ENCODE results near the gene NR1D1. TPM values are rescaled to one million over a fixed set of nuclear protein-coding genes. Genes with fewer than 3 reads are reported as not detected.
A peak's percentile ranks its signal among the peaks of the same experiment; 100 is the strongest.

The NR1D1 gene
- polyA plus RNA-seq (2012; rRNA removed), result 2.1 and 6.5 TPM in 2 replicates
- polyA plus RNA-seq (2012; cell fraction: cytosol; rRNA removed), result 3.9 and 6.0 TPM in 2 replicates
- 16.9 and 17.9 TPM in 2 replicates for polyA plus RNA-seq (2012; cell fraction: nucleus; rRNA removed)

DNA sequence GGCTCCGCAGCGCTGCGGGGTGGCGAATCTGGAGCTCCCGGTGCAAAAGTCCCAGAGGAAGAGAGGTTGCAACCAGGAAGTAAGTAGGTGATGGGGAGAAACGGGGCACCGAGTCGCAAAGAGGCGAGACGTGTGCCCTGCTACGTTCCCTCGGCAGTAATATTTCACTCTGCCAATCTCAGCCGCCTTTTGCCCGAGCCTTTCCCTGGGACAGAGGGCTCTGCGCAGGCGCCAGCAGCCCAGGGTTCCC lies at the start of gene NR1D1:
Gene NR1D1, minus strand, starts transcription at position 171 of the 250 bp plus-strand sequence. CDS start 495 bp downstream, outside the sequence.
- peak within 1 kb of the TSS; percentile 99 for H3K9ac ChIP-seq
- H3K36me3 ChIP-seq (replicated peaks in 1 of 2; ENCODE audit: control insufficient read depth in 1 of 2, insufficient read depth in 2 of 2, low read length in 1 of 2), result peaks cover 15 to 17% of the 10 kb centered on the region in 2 experiments
- H3K4me1 ChIP-seq (ENCODE audit: control insufficient read depth in 1 of 2, insufficient read depth in 2 of 2, low read depth in 1 of 2, low read length in 1 of 2), result peaks cover 14 to 28% of the 10 kb centered on the region in 2 experiments; a peak in 1 of 4 replicates
- H3K27ac ChIP-seq (ENCODE audit: low read depth in 2 of 2, low read length in 1 of 2), result peak within 1 kb of the TSS; percentile 74 to 95
- H3K79me2 ChIP-seq (ENCODE audit: insufficient read depth), result peaks cover 31% of the 10 kb centered on the region
- H3K9me3 ChIP-seq, result no peaks in the 10 kb centered on the region
- CTCF ChIA-PET, result interaction anchor here (0.9 to 12.5 kb wide), 8 partner anchors 11 to 121 kb away, joined by 3 to 98 read pairs (median 9); partner anchors contain the start of gene THRA
- peak within 1 kb of the TSS; percentile 60; the same call in 1 of the 2 replicates for H2AFZ ChIP-seq (ENCODE audit: low read depth)
- H3K4me3 ChIP-seq (ENCODE audit: low read depth in 2 of 2, low read length in 1 of 2), result peak within 1 kb of the TSS; percentile 73 to 96
- WGBS (ENCODE audit: low lambda C conversion rate), result 0% methylated on average over 16 of the region's 16 CpGs
- no peak for DNase-seq
- H4K20me1 ChIP-seq (ENCODE audit: insufficient read depth), result 0 out of 2 replicates have a peak, but pooled peaks cover 5% of the 10 kb centered on the region
- no peaks in the 10 kb centered on the region for H3K9me2 ChIP-seq
- H3K4me2 ChIP-seq, result peak within 1 kb of the TSS; percentile 96
- TF ChIP-seq, protein P1, sequence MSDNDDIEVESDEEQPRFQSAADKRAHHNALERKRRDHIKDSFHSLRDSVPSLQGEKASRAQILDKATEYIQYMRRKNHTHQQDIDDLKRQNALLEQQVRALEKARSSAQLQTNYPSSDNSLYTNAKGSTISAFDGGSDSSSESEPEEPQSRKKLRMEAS (IDR thresholded peaks at IDR 0.05; ENCODE audit: low read depth), result no peak
- no peak for TF ChIP-seq FOXM1 (IDR thresholded peaks at IDR 0.05; ENCODE audit: low read depth)
- TF ChIP-seq, protein P2, sequence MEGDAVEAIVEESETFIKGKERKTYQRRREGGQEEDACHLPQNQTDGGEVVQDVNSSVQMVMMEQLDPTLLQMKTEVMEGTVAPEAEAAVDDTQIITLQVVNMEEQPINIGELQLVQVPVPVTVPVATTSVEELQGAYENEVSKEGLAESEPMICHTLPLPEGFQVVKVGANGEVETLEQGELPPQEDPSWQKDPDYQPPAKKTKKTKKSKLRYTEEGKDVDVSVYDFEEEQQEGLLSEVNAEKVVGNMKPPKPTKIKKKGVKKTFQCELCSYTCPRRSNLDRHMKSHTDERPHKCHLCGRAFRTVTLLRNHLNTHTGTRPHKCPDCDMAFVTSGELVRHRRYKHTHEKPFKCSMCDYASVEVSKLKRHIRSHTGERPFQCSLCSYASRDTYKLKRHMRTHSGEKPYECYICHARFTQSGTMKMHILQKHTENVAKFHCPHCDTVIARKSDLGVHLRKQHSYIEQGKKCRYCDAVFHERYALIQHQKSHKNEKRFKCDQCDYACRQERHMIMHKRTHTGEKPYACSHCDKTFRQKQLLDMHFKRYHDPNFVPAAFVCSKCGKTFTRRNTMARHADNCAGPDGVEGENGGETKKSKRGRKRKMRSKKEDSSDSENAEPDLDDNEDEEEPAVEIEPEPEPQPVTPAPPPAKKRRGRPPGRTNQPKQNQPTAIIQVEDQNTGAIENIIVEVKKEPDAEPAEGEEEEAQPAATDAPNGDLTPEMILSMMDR (IDR thresholded peaks at IDR 0.05), result no peak
- TF ChIP-seq, protein P3, sequence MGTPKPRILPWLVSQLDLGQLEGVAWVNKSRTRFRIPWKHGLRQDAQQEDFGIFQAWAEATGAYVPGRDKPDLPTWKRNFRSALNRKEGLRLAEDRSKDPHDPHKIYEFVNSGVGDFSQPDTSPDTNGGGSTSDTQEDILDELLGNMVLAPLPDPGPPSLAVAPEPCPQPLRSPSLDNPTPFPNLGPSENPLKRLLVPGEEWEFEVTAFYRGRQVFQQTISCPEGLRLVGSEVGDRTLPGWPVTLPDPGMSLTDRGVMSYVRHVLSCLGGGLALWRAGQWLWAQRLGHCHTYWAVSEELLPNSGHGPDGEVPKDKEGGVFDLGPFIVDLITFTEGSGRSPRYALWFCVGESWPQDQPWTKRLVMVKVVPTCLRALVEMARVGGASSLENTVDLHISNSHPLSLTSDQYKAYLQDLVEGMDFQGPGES (IDR thresholded peaks at IDR 0.05; ENCODE audit: low read depth, low read length), result no peak
- TF ChIP-seq POLR2AphosphoS5 (IDR thresholded peaks at IDR 0.05; ENCODE audit: low read depth, low read length), result peak; percentile 86
- peak; percentile 84; the same call in 1 of the 2 replicates for TF ChIP-seq TAF1 (IDR thresholded peaks at IDR 0.05; ENCODE audit: borderline replicate concordance, low read depth, low read length)
- TF ChIP-seq, protein P4, sequence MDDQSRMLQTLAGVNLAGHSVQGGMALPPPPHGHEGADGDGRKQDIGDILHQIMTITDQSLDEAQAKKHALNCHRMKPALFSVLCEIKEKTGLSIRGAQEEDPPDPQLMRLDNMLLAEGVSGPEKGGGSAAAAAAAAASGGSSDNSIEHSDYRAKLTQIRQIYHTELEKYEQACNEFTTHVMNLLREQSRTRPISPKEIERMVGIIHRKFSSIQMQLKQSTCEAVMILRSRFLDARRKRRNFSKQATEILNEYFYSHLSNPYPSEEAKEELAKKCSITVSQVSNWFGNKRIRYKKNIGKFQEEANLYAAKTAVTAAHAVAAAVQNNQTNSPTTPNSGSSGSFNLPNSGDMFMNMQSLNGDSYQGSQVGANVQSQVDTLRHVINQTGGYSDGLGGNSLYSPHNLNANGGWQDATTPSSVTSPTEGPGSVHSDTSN (IDR thresholded peaks at IDR 0.05), result peak; percentile 40; the same call in 1 of the 2 replicates
- TF ChIP-seq REST (IDR thresholded peaks at IDR 0.05; ENCODE audit: low read depth, low read length), result 0 out of 2 replicates have a peak, but pooled peaks have one; percentile 13
- no peak for TF ChIP-seq GABPA (IDR thresholded peaks at IDR 0.05; ENCODE audit: low read depth)
- no peak for TF ChIP-seq USF1 (IDR thresholded peaks at IDR 0.05; ENCODE audit: borderline replicate concordance, low read depth)
- no peak for TF ChIP-seq FOSL2 (IDR thresholded peaks at IDR 0.05; ENCODE audit: borderline replicate concordance, low read depth)
- TF ChIP-seq SMC3 (IDR thresholded peaks at IDR 0.05; ENCODE audit: low read depth, low read length), result no peak
- H3F3A ChIP-seq (replicated peaks; ENCODE audit: insufficient read depth), result peaks cover 7% of the 10 kb centered on the region
- POLR2A ChIA-PET, result interaction anchor here (0.6 to 3.3 kb wide), 5 partner anchors 9 to 398 kb away, joined by 3 to 25 read pairs (median 4); partner anchors contain the start of gene CASC3
- H3K27me3 ChIP-seq (ENCODE audit: insufficient read depth), result no peaks in the 10 kb centered on the region
